GM12873 (cell line): Measurements from ENCODE around the gene FAM174C.

Source experiments
- TF ChIP-seq, protein P1 (sequence below): IDR thresholded peaks from 2 replicates; pipeline ENCODE4 v1.5.1; 2012; ENCODE audit warnings: low read depth, mild to moderate bottlenecking, moderate library complexity, low read length, control low read depth; ENCODE audit not compliant: insufficient read depth; ENCODE audit errors: missing control alignments

Gene FAM174C

DNA sequence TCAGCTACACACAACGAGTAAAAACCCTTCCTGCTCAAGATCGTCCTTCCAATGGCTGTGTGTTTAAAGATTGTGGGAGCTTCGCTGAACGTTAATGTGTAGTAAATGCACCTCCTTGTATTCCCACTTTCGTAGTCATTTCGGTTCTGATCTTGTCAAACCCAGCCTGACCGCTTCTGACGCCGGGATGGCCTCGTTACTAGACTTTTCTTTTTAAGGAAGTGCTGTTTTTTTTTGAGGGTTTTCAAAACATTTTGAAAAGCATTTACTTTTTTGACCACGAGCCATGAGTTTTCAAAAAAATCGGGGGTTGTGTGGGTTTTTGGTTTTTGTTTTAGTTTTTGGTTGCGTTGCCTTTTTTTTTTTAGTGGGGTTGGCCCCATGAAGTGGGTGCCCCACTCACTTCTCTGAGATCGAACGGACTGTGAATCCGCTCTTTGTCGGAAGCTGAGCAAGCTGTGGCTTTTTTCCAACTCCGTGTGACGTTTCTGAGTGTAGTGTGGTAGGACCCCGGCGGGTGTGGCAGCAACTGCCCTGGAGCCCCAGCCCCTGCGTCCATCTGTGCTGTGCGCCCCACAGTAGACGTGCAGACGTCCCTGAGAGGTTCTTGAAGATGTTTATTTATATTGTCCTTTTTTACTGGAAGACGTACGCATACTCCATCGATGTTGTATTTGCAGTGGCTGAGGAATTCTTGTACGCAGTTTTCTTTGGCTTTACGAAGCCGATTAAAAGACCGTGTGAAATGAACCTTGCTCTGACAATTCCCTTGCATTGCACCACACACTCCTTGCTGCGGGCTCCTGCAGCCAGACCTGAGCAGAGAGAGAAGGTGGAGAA, 2.7 kb upstream of the FAM174C start:
- TF ChIP-seq, protein P1, sequence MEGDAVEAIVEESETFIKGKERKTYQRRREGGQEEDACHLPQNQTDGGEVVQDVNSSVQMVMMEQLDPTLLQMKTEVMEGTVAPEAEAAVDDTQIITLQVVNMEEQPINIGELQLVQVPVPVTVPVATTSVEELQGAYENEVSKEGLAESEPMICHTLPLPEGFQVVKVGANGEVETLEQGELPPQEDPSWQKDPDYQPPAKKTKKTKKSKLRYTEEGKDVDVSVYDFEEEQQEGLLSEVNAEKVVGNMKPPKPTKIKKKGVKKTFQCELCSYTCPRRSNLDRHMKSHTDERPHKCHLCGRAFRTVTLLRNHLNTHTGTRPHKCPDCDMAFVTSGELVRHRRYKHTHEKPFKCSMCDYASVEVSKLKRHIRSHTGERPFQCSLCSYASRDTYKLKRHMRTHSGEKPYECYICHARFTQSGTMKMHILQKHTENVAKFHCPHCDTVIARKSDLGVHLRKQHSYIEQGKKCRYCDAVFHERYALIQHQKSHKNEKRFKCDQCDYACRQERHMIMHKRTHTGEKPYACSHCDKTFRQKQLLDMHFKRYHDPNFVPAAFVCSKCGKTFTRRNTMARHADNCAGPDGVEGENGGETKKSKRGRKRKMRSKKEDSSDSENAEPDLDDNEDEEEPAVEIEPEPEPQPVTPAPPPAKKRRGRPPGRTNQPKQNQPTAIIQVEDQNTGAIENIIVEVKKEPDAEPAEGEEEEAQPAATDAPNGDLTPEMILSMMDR = no peak

DNA sequence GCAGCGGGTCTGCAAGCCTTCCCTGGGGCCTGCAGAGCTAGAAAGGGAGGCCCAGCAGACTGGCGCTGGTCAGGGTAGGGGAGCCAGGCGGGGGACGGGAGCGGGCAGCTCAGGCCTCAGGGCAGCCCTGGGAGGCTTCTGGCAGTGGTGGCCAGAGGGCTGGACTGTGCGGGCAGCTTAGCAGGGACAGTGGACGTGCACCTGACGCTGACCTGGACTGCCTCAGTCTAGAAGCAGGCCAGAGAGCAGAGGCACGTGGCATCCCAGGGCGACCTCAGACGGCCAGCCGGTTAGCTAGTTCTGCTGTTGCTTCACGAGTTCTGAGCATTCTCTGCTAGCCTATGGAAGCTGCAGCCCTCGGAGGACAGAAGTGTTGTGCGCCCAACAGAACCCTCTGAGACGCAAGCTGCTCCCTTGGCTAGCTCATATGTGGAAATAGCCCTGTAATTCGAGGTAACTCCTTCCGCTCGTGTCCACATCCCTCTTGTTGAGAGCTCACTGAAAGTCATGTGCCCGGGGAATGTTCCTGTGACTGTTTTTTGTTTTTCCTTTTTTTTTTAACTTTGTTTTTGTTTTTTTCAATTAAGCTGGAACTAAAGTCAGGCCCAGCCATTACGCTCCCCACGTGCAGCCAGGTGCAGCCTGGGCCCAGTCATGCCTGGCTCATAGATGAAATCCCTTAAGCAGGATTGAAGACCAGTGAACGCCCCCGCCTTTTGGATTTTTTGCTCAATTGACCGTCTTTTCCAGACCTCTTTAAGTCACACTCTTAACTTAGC, 1.9 kb upstream of the FAM174C start:
- TF ChIP-seq, protein P1 = no peak

DNA sequence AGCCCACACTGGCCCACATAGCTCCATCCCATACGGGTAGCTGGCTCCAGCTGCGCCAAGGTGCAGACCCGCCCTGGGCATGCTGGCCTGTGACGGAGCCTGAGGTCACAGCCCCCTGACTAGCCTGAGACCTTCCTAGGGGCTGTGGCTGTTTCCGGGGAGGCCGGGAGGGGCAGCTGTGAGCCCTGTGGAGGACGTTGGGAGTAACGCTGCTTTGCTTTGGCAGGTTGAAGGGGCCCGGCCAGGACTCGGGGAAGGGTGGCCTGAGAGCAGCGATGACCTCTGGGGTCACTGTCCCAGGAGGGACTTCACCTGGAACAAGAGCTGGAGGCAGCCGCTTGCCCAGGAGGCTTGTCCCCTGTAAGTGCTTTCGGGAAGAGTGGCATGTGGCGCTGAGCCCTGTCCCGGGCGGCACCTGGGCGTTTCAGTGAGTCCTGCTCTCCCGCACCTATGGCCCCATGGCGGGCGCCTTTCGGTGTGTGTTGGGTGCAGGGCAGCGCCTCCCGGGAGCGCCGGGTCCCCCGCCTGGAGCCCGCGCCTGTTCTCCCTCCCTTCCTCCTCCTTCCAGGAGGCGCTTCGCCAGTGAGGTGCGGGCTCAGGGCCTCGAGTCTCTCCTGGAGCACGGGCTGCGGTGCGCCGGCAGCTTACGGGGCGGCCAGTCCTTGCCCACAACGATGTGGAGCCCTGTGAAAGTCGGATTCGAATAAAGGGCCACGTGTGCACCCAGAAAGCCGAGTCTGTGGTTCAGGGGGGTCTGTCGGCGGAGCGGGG, 1.1 kb upstream of the FAM174C start:
- TF ChIP-seq, protein P1 = no peak

DNA sequence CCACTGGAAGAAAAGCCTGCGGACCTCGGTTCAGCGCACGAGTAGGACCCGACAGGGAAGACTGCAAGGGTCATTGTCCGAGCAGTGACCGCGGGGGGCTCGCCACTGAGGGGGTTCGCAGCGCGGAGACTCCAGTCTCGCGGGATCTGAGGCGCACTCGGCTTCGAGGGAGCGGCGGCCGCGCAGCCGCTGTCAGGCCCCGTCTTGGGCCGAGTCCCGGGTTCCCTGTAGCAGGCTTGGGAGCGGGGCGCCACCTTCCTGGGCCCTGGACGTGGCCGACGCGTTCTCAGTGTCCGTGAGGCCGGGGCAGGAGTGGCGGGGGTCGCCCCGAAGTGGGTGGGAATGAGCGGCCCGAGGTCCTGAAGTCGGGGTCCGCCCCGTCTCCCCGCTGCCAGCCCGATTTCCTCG, 474 bp upstream of the FAM174C start:
- TF ChIP-seq, protein P1 = no peak

DNA sequence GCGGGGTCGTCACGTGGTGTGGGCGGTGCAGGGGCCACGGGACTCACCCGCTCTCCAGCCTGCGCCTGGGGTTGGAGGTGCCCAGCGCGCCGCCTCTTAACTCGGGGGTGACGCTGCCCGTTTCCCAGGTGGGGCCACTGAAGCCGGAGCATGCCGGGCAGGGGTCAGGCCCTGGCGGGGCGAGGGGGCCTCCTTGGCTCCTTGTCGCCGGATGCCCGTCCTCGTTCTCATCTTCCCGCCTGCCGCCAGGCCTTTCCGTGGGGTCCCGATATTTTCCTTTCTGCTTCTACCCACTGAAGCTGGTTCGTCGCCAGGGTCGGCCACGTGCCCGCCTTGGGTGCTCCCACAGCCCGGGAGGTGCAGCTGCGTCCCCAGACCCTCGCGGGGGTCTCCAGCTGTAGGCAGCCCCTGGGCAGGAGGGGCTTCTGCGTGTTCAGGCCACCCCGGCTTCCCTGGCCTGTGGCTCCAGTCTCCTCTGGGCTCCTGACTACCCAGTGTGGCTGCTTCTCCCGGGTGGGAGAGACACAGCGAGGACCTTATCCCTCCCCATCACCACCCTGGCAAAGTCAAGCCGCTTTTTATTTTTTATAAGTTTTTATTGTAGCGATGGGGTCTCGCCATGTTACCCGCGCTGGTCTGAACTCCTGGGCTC, 772 bp downstream of the FAM174C start:
- TF ChIP-seq, protein P1 = no peak

DNA sequence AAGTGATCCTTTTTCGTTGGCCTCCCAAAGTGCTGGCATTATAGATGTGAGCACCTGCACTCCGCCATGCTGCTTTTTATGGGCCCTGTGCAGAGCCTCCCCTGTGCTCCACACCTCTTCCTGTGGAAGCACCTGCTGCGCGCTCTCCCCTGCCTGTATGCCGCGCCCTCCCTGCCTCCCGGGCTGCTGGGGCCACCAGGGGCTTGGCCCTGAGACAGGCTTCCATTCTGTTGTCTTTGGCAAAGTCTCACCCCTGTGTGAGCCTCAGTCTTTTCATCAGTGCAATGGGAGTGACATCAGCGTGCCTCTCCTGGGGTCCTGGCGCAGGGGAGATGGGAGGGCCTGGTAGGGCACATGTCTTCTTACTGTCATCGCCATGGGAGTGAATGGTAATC, 1.3 kb downstream of the FAM174C start:
- TF ChIP-seq, protein P1 = no peak
